Upper lobe of left lung (tissue), 6 donors: ENCODE data around the gene TBCD. TPM values are rescaled to one million over a fixed set of nuclear protein-coding genes. Genes with fewer than 3 reads are reported as not detected.
A peak's percentile ranks its signal among the peaks of the same experiment; 100 is the strongest.

Experiments
- ATAC-seq, 2 donors: fragments of 200-7000 bp; cut with Tn5 transposase; one replicate each; pipeline ENCODE4 v1.9.1; 2022; ENCODE audit warnings: mild to moderate bottlenecking in 2 of 2, moderate library complexity in 2 of 2; ENCODE audit not compliant: low FRiP score in 2 of 2
- DNase-seq, 2 donors: peaks; one replicate each; pipeline ENCODE4 v3.0.0-alpha.2; 2019 to 2020
- H3K27ac ChIP-seq, 4 donors: fragments of 200-600 bp; sonication (generic); one replicate each; pipeline ENCODE4 v1.5.1; 2016 to 2019
- H3K27me3 ChIP-seq, 4 donors: fragments of 200-600 bp; sonication (generic); one replicate each; pipeline ENCODE4 v1.5.1; 2017 to 2019
- H3K36me3 ChIP-seq, 4 donors: fragments of 200-600 bp; sonication (generic); one replicate each; pipeline ENCODE4 v1.5.1; 2016 to 2019
- H3K4me1 ChIP-seq, 4 donors: fragments of 200-600 bp; sonication (generic); one replicate each; pipeline ENCODE4 v1.5.1; 2018 to 2019
- H3K4me3 ChIP-seq, 4 donors: fragments of 200-600 bp; sonication (generic); one replicate each; pipeline ENCODE4 v1.5.1; 2017 to 2019; ENCODE audit warnings: mild to moderate bottlenecking in 2 of 4, moderate library complexity in 1 of 4
- H3K9me3 ChIP-seq, 4 donors: fragments of 200-600 bp; sonication (generic); one replicate each; pipeline ENCODE4 v1.5.1; 2018 to 2019
- CTCF ChIP-seq, 6 experiments: fragments of 450-650 bp in 4 of 6; fragments of 200-600 bp in 2 of 6; sonication (generic) in 2 of 6; IDR thresholded peaks; one replicate each; pipeline ENCODE4 v1.5.1; 2016 to 2019; ENCODE audit warnings: antibody characterized with exemption in 6 of 6
- EP300 ChIP-seq, 4 donors: sonication (generic); formaldehyde crosslinking; IDR thresholded peaks; one replicate each; pipeline ENCODE4 v1.5.1; 2017; ENCODE audit warnings: antibody characterized with exemption in 4 of 4, control low read depth in 2 of 4
- POLR2A ChIP-seq, 4 donors: fragments of 450-650 bp; IDR thresholded peaks; one replicate each; pipeline ENCODE4 v1.5.1; 2016 to 2017; ENCODE audit warnings: antibody characterized with exemption in 4 of 4, mild to moderate bottlenecking in 2 of 4
- POLR2AphosphoS5 ChIP-seq, 2 donors: sonication (generic); formaldehyde crosslinking; IDR thresholded peaks; one replicate each; pipeline ENCODE4 v1.5.1; 2017; ENCODE audit warnings: antibody characterized with exemption in 2 of 2
- WGBS, 2 donors: methylation state at CpG; one replicate each; pipeline ENCODE4 v1.1.5; 2017 to 2018; 5-methylcytosine and 5-hydroxymethylcytosine counted together
- total RNA-seq, 6 donors: library from RNA; depleted of rRNA in 4 of 6; stranded (reverse); fragments of >200 nt in 4 of 6; gene quantifications; one replicate each; pipeline versions ENCODE4 v1.1.0 to v1.2.1, GENCODE V29; 2016 to 2021
- donor health status: DM: no; HTN: no; CAD: no; lungs with moderate emphysema.
- donor health status: DM: no; HTN: yes; CAD: no; lungs with severe emphysema.

The TBCD gene
- total RNA-seq, 6 donors from 2014 or later: 71.3 to 262 (median 104) TPM

GRCh38 chr17:82881900-82882714 is 130.2 kb downstream of the TBCD start:
- DNase-seq: peak in 1 of 2 donors; percentile 85
- no peaks in the 10 kb centered on the region for H3K36me3 ChIP-seq
- H3K27me3 ChIP-seq: no peaks in the 10 kb centered on the region
- H3K4me1 ChIP-seq: peaks cover 36 to 86% (median 79%) of the 10 kb centered on the region in 4 donors
- ATAC-seq: peak; percentile 35 to 58
- H3K27ac ChIP-seq: peak overlapping the region; percentile 58 to 89 (median 74)
- H3K4me3 ChIP-seq: no peak overlapping the region
- 71 to 84% methylated on average over 12 to 16 of the region's 17 CpGs for WGBS, 2 donors
- H3K9me3 ChIP-seq: no peaks in the 10 kb centered on the region
- TF ChIP-seq EP300 (IDR thresholded peaks at IDR 0.05): no peak
- peak in 1 of 2 donors; percentile 20 for TF ChIP-seq POLR2AphosphoS5 (IDR thresholded peaks at IDR 0.05)
- peak in 1 of 4 donors; percentile 43 for TF ChIP-seq POLR2A (IDR thresholded peaks at IDR 0.05)
- peak in 1 of 6 experiments; percentile 15 for TF ChIP-seq CTCF (IDR thresholded peaks at IDR 0.05)

GRCh38 chr17:82882715-82883418 is 131.0 kb downstream of the TBCD start:
- TF ChIP-seq POLR2A (IDR thresholded peaks at IDR 0.05) (peak in 1 of 4 donors; percentile 72), CTCF (IDR thresholded peaks at IDR 0.05) (no peak), EP300 (IDR thresholded peaks at IDR 0.05) (no peak), POLR2AphosphoS5 (IDR thresholded peaks at IDR 0.05) (peak; percentile 7 to 60)
- H3K4me1 ChIP-seq: peaks cover 32 to 79% (median 74%) of the 10 kb centered on the region in 4 donors
- DNase-seq (peak; percentile 81 to 90), ATAC-seq (peak; percentile 62 to 84)
- H3K27ac ChIP-seq: peak overlapping the region; percentile 58 to 89 (median 74)
- no peaks in the 10 kb centered on the region for H3K27me3 ChIP-seq
- H3K36me3 ChIP-seq: no peaks in the 10 kb centered on the region
- 60 to 71% methylated on average over 24 to 39 of the region's 39 CpGs for WGBS, 2 donors
- H3K4me3 ChIP-seq: peak overlapping the region in 2 of 4 donors; percentile 4 to 8
- H3K9me3 ChIP-seq: no peaks in the 10 kb centered on the region

- Histone ChIP-seq H3K36me3 (no peaks in the 10 kb centered on the region), H3K27me3 (no peaks in the 10 kb centered on the region), H3K4me1 (peaks cover 30 to 76% (median 71%) of the 10 kb centered on the region in 4 donors), H3K9me3 (no peaks in the 10 kb centered on the region), H3K4me3 (peak overlapping the region in 1 of 4 donors; percentile 8), H3K27ac (peak overlapping the region; percentile 58 to 89 (median 74))
- no peak for ATAC-seq
- peak in 1 of 2 donors; percentile 62 for DNase-seq
- TF ChIP-seq POLR2AphosphoS5 (IDR thresholded peaks at IDR 0.05) (no peak), CTCF (IDR thresholded peaks at IDR 0.05) (no peak), POLR2A (IDR thresholded peaks at IDR 0.05) (no peak), EP300 (IDR thresholded peaks at IDR 0.05) (no peak)
- 74 to 91% methylated on average over 16 to 23 of the region's 23 CpGs for whole genome bisulfite sequencing, 2 donors
Observed at GRCh38 chr17:82883419-82884031, 131.7 kb downstream of the TBCD start.

GRCh38 chr17:82884341-82884969 is 132.6 kb downstream of the TBCD start:
- ATAC-seq (peak in 1 of 2 donors; percentile 9), DNase-seq (peak in 1 of 2 donors; percentile 73)
- Histone ChIP-seq H3K9me3 (no peaks in the 10 kb centered on the region), H3K4me3 (no peak overlapping the region), H3K27ac (peak overlapping the region in 3 of 4 donors; percentile 3 to 89 (median 80)), H3K27me3 (no peaks in the 10 kb centered on the region), H3K4me1 (peaks cover 32 to 71% (median 65%) of the 10 kb centered on the region in 4 donors), H3K36me3 (no peaks in the 10 kb centered on the region)
- no peak for TF ChIP-seq POLR2A (IDR thresholded peaks at IDR 0.05)
- 87% methylated on average over 21 to 25 of the region's 25 CpGs for WGBS, 2 donors
